Heart right ventricle (tissue), 16 donors: ENCODE measurements around the gene SH3YL1. TPM values are rescaled to one million over a fixed set of nuclear protein-coding genes. Genes with fewer than 3 reads are reported as not detected.

Source experiments
- ATAC-seq, 8 donors: fragments of 200-7000 bp; cut with Tn5 transposase; one replicate each; pipeline ENCODE4 v1.9.1; 2020; ENCODE audit warnings: mild to moderate bottlenecking in 8 of 8, moderate library complexity in 8 of 8, moderate number of reproducible peaks in 1 of 8
- DNase-seq, 2 donors: peaks; one replicate each; pipeline ENCODE4 v3.0.0-alpha.2; 2020
- H3K27ac ChIP-seq, 10 donors: fragments of 200-600 bp; sonication (generic) in 2 of 10; one replicate each; pipeline versions ENCODE4 v1.5.0 to v1.8.0; 2020 to 2022; ENCODE audit warnings: mild to moderate bottlenecking in 3 of 10
- H3K27me3 ChIP-seq, 7 donors: fragments of 200-600 bp; one replicate each; pipeline ENCODE4 v1.8.0; 2021 to 2022; ENCODE audit warnings: mild to moderate bottlenecking in 2 of 7
- H3K36me3 ChIP-seq, 9 donors: fragments of 200-600 bp; sonication (generic) in 1 of 9; one replicate each; pipeline versions ENCODE4 v1.5.0 to v1.8.0; 2020 to 2022; ENCODE audit warnings: mild to moderate bottlenecking in 2 of 9
- H3K4me1 ChIP-seq, 9 donors: fragments of 200-600 bp; sonication (generic) in 1 of 9; one replicate each; pipeline versions ENCODE4 v1.5.0 to v1.8.0; 2020 to 2022; ENCODE audit warnings: mild to moderate bottlenecking in 4 of 9
- H3K4me3 ChIP-seq, 10 donors: fragments of 200-600 bp; sonication (generic) in 2 of 10; one replicate each; pipeline versions ENCODE4 v1.5.0 to v1.8.0; 2020 to 2022; ENCODE audit warnings: mild to moderate bottlenecking in 7 of 10, moderate library complexity in 2 of 10
- H3K9me3 ChIP-seq, 11 donors: fragments of 200-600 bp in 10 of 11; sonication (generic) in 2 of 11; one replicate each; pipeline versions ENCODE4 v1.5.0 to v1.8.0; 2013 to 2022; ENCODE audit warnings: mild to moderate bottlenecking in 2 of 11, control low read depth in 1 of 11, moderate library complexity in 1 of 11
- WGBS, 2 donors: extraction: QIAGEN DNeasy Blood & Tissue Kit; methylation state at CpG; one replicate each; pipeline ENCODE4 v1.1.7; 2013; ENCODE audit warnings: inconsistent platforms in 1 of 2; 5-methylcytosine and 5-hydroxymethylcytosine counted together
- intact Hi-C, 10 donors: fragments of 100-400 bp; cut with DNase I; formaldehyde crosslinking; loops; one replicate each; pipeline versions ENCODE4 v1.11.1 to v1.14.2; 2022
- polyA plus RNA-seq, 2 donors: library from polyadenylated mRNA; stranded (reverse); fragments of 200-250 nt; gene quantifications; one replicate each; pipeline ENCODE4 v1.2.3, GENCODE V29; 2013
- total RNA-seq, 10 donors: library from RNA; stranded (reverse); fragmentation: NEBNext Ultra II Directional in 3 of 10; extraction: Animal tissue kit (Norgen Biotek cat#: 25700) in 3 of 10; gene quantifications; one replicate each; pipeline versions ENCODE4 v1.2.1 to v1.2.4, GENCODE V29; 2021 to 2023
- TF ChIP-seq, protein P1 (sequence below), 9 donors: fragments of 200-600 bp; sonication (generic) in 2 of 9; IDR thresholded peaks; one replicate each; pipeline versions ENCODE4 v1.5.0 to v1.8.0; 2021 to 2022; ENCODE audit warnings: antibody characterized with exemption in 9 of 9, mild to moderate bottlenecking in 5 of 9, moderate library complexity in 1 of 9
- donor health status: Arrhythmogenic right ventricular cardiomyopathy.
- donor health status: ischemic (EF 13 %, LVEDD 7.1; RV severe dilation, severe dysfunction).
- donor health status: healthy with polysubstance abuse.
- donor health status: DM: no; HTN: yes; CAD: no.
- donor health status: DM: no; HTN: no; CAD: no.
- donor health status: ischemic (EF 25% LVEDD 6.9; RV normal size, moderate dysfunction).
- donor health status: ischemic (EF 25% LVEDD 5.7; RV mildly dilated, moderate dysfunction).
- donor health status: healthy.
- donor health status: DM: yes; HTN: yes; CAD: no.
- donor health status: Ischemic cardiomyopathy.
- donor health status: ischemic (EF 35%, LVEDD 5.7; RV mildly dilated, moderate dysfunction).
- donor health status: nonischemic (EF 11% LVEDD 7.7; RV severe dilation, severe dysfunction).
- donor health status: DM: yes; HTN: yes; CAD: no.
- donor health status: PGD.
- donor health status: ischemic (EF 29% LVEDD 5.4; RV normal size, mild dysfunction).
- donor health status: nonischemic (EF 23%, LVEDD 6.1; RV moderate dilation, normal function).

Gene SH3YL1
- total and polyA plus RNA-seq, 12 donors = 7.6 to 39.1 (median 9.3) TPM

DNA sequence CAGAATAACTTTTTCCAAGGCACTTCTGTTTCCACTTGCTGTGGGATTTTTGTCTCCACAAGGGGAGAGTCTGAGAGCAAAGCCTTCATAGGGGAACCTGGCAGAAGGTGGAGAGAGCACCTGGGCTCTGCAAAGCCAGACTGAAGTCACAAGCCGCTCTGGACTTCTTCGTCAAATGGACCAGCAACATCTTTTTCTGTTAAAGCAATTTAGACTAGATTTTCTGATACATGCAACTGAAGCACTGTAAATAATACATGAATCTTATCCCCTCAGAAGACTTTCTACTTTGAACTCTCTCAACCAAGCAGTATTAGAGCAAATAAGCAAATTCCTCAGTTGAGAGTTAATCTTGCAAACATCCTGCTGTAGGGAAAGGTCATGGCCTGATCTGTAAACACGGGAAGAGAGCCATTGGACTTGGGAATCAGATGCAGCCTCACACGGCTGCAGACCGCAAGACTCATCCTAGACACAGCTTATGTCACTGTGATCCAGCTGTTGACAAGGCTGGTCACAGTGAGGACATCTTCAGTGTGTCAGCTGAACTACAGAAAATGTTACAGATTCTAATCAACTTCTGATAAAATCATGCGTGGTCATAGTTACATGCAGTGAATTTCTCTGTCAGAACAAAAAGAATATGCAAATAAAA lies 3.2 kb downstream of the SH3YL1 start:
- DNase-seq = no peak
- Histone ChIP-seq H3K27ac (no peak overlapping the region), H3K4me3 (no peak overlapping the region), H3K27me3 (no peaks in the 10 kb centered on the region), H3K36me3 (peaks cover 0 to 4% (median 0%) of the 10 kb centered on the region in 9 donors), H3K9me3 (peaks cover 0 to 34% (median 8%) of the 10 kb centered on the region in 11 donors), H3K4me1 (peaks cover 8 to 18% (median 14%) of the 10 kb centered on the region in 9 donors)
- TF ChIP-seq, protein P1, sequence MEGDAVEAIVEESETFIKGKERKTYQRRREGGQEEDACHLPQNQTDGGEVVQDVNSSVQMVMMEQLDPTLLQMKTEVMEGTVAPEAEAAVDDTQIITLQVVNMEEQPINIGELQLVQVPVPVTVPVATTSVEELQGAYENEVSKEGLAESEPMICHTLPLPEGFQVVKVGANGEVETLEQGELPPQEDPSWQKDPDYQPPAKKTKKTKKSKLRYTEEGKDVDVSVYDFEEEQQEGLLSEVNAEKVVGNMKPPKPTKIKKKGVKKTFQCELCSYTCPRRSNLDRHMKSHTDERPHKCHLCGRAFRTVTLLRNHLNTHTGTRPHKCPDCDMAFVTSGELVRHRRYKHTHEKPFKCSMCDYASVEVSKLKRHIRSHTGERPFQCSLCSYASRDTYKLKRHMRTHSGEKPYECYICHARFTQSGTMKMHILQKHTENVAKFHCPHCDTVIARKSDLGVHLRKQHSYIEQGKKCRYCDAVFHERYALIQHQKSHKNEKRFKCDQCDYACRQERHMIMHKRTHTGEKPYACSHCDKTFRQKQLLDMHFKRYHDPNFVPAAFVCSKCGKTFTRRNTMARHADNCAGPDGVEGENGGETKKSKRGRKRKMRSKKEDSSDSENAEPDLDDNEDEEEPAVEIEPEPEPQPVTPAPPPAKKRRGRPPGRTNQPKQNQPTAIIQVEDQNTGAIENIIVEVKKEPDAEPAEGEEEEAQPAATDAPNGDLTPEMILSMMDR (IDR thresholded peaks at IDR 0.05) = no peak
- WGBS, 2 donors = 77 to 81% methylated on average over 6 of the region's 6 CpGs
- no peak for ATAC-seq
- intact Hi-C loops = no loop called here

DNA sequence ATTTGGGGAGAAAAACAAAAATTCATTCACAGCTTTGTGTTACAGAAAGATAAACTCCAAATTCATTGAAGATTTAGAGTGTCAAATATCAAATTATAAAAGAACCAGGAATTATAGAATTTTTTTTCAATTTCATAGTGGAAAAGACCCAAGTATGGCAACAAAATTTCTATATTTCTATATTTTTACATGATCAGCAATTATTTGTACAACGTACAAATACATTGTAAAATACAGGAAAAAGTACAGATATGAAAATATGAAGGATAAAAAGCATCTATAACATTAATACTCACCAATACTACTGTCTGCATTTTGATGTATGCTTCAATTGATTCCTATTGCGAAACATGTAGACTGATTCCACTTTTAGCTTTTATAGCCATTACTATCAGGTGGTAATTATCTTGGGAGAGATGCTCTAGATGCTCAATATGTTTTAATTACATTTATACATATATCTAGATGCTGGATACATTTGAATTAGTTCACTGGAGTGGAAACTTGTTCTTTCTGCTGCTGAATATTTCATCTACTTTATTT lies 4.0 kb downstream of the SH3YL1 start:
- Histone ChIP-seq H3K36me3 (peaks cover 0 to 4% (median 0%) of the 10 kb centered on the region in 9 donors), H3K4me1 (peaks cover 6 to 13% (median 9%) of the 10 kb centered on the region in 9 donors), H3K9me3 (peaks cover 0 to 34% (median 8%) of the 10 kb centered on the region in 11 donors), H3K27ac (no peak overlapping the region), H3K27me3 (no peaks in the 10 kb centered on the region), H3K4me3 (no peak overlapping the region)
- no peak for DNase-seq
- intact Hi-C loops = loop anchor here in 1 of 10 donors (10.0 kb wide), 1 partner anchor 375 kb away; no protein-coding TSS in a partner anchor
- no peak for ATAC-seq
- TF ChIP-seq, protein P1 (IDR thresholded peaks at IDR 0.05) = no peak
- WGBS, 2 donors = 98 to 100% methylated on average over 2 of the region's 2 CpGs

DNA sequence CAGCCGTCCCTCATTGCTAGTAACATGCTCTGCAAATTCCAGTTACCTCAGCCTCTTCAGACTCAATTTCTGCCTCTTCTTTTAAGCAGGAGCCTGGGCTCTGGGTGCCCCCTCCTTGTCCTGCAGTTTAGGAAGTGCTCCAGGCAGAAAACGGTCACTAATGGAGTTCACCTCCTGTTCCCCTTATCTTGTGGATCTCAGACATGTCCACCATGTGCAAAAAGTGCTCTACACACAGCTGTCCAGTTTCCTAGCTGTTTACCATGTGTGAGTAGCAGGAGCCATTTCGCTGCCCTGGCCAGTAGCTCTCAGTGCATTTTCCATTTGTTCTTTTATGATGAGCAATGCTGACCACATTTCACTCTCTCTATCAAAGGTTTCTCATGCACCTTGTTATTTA lies 4.9 kb downstream of the SH3YL1 start:
- TF ChIP-seq, protein P1 (IDR thresholded peaks at IDR 0.05) = no peak

GRCh38 chr2:257842-258241 lies 6.0 kb downstream of the SH3YL1 start:
- Histone ChIP-seq H3K4me1 (no peaks in the 10 kb centered on the region), H3K27ac (no peak overlapping the region), H3K9me3 (peaks cover 0 to 34% (median 8%) of the 10 kb centered on the region in 11 donors), H3K36me3 (peaks cover 0 to 4% (median 0%) of the 10 kb centered on the region in 9 donors), H3K27me3 (no peaks in the 10 kb centered on the region), H3K4me3 (no peak overlapping the region)
- DNase-seq (no peak), ATAC-seq (no peak)
- 93 to 99% methylated on average over 2 of the region's 2 CpGs for WGBS, 2 donors
- TF ChIP-seq, protein P1 (IDR thresholded peaks at IDR 0.05) = no peak
- intact Hi-C loops = loop anchor here in 1 of 10 donors (10.0 kb wide), 1 partner anchor 377 kb away; no protein-coding TSS in a partner anchor

More for the DNA sequence above, 4.9 kb downstream of the SH3YL1 start:
- no peak for ATAC-seq
- WGBS, 2 donors = 91 to 94% methylated on average over 3 of the region's 3 CpGs
- intact Hi-C loops = loop anchor here in 1 of 10 donors (10.0 kb wide), 1 partner anchor 376 kb away; no protein-coding TSS in a partner anchor
- peaks cover 0 to 34% (median 8%) of the 10 kb centered on the region in 11 donors for H3K9me3 ChIP-seq
- no peak for DNase-seq
- no peaks in the 10 kb centered on the region for H3K27me3 ChIP-seq
- H3K36me3 ChIP-seq = peaks cover 0 to 4% (median 0%) of the 10 kb centered on the region in 9 donors
- peaks cover 3 to 10% (median 8%) of the 10 kb centered on the region in 9 donors for H3K4me1 ChIP-seq
- H3K27ac ChIP-seq = no peak overlapping the region
- H3K4me3 ChIP-seq = no peak overlapping the region
